Fibroblast of lung (primary cell): Measurements from ENCODE around the gene FETUB. TPM values are rescaled to one million over a fixed set of nuclear protein-coding genes. Genes with fewer than 3 reads are reported as not detected.

ENCODE experiments used
- DNase-seq, 2 donors: peaks; one replicate each; pipeline versions ENCODE4 v3.0.0 to v3.0.0-alpha.2; 2010; ENCODE audit warnings: low read depth in 2 of 2
- H2AFZ ChIP-seq: 2 replicates; pipeline ENCODE4 v1.5.1; 2012; ENCODE audit warnings: low read length, control low read depth, inconsistent platforms
- H3K27ac ChIP-seq: 2 replicates; pipeline ENCODE4 v1.5.1; 2011; ENCODE audit warnings: low read length, control low read depth; ENCODE audit not compliant: insufficient read depth
- H3K27me3 ChIP-seq: 2 replicates; pipeline ENCODE4 v1.5.1; 2011; ENCODE audit warnings: mild to moderate bottlenecking, low read length; ENCODE audit not compliant: control insufficient read depth, insufficient read depth
- H3K36me3 ChIP-seq: 2 replicates; pipeline ENCODE4 v1.5.1; 2011; ENCODE audit warnings: low read length; ENCODE audit not compliant: control insufficient read depth, insufficient read depth
- H3K4me1 ChIP-seq: 2 replicates; pipeline ENCODE4 v1.5.1; 2011; ENCODE audit warnings: low read length; ENCODE audit not compliant: control insufficient read depth, insufficient read depth; ENCODE audit errors: extremely low read depth
- H3K4me2 ChIP-seq: 2 replicates; pipeline ENCODE4 v1.5.1; 2011; ENCODE audit warnings: low read length, control low read depth; ENCODE audit not compliant: insufficient read depth; ENCODE audit errors: extremely low read depth
- H3K4me3 ChIP-seq, 4 experiments: fragments of 200-600 bp in 1 of 4; sonication (generic) in 1 of 4; replicated peaks in 1 of 4; 2 replicates each; pipeline ENCODE4 v1.5.1; 2011 to 2016; ENCODE audit warnings: low read length in 4 of 4, low read depth in 3 of 4, mild to moderate bottlenecking in 3 of 4, control low read depth in 2 of 4, inconsistent platforms in 1 of 4, mixed read lengths in 1 of 4; ENCODE audit not compliant: insufficient read depth in 1 of 4; ENCODE audit errors: control extremely low read depth in 1 of 4
- H3K79me2 ChIP-seq: 2 replicates; pipeline ENCODE4 v1.5.1; 2012; ENCODE audit warnings: mild to moderate bottlenecking, low read length, inconsistent platforms; ENCODE audit not compliant: control insufficient read depth, insufficient read depth
- H3K9ac ChIP-seq: 2 replicates; pipeline ENCODE4 v1.5.1; 2011; ENCODE audit warnings: mild to moderate bottlenecking, low read length, control low read depth; ENCODE audit not compliant: insufficient read depth
- H3K9me3 ChIP-seq: 2 replicates; pipeline ENCODE4 v1.5.1; 2012; ENCODE audit warnings: low read depth, low read length; ENCODE audit not compliant: control insufficient read depth, insufficient read depth
- H4K20me1 ChIP-seq: 2 replicates; pipeline ENCODE4 v1.5.1; 2011; ENCODE audit warnings: low read length; ENCODE audit not compliant: control insufficient read depth, insufficient read depth; ENCODE audit errors: extremely low read depth
- CTCF ChIP-seq, 2 donors: IDR thresholded peaks in 1 of 2; conservative IDR thresholded peaks in 1 of 2; 1 replicate in 1 of 2; 2 replicates in 1 of 2; pipeline ENCODE4 v1.5.1; 2011 to 2012; ENCODE audit warnings: low read length in 2 of 2, control low read depth in 1 of 2, inconsistent platforms in 1 of 2, low read depth in 1 of 2, mild to moderate bottlenecking in 1 of 2
- EZH2 ChIP-seq: IDR thresholded peaks from 2 replicates; pipeline ENCODE4 v1.5.1; 2012; ENCODE audit warnings: low read length, control low read depth, mild to moderate bottlenecking; ENCODE audit errors: missing control alignments
- polyA plus RNA-seq, 2 donors: library from polyadenylated mRNA; depleted of rRNA in 1 of 2; stranded (reverse) in 1 of 2; unstranded in 1 of 2; fragments of >200 nt; gene quantifications; 2 replicates each; pipeline ENCODE4 v1.2.1, GENCODE V29; 2011 to 2012; ENCODE audit warnings: missing spikeins in 1 of 2
- total RNA-seq: library from RNA; depleted of rRNA; stranded (reverse); fragments of >200 nt; gene quantifications from 2 replicates; pipeline ENCODE4 v1.2.1, GENCODE V29; 2014

The FETUB gene
- total and polyA plus RNA-seq, 2 donors (not counting 1 experiment from before 2014, with no cell fraction given): not detected

DNA sequence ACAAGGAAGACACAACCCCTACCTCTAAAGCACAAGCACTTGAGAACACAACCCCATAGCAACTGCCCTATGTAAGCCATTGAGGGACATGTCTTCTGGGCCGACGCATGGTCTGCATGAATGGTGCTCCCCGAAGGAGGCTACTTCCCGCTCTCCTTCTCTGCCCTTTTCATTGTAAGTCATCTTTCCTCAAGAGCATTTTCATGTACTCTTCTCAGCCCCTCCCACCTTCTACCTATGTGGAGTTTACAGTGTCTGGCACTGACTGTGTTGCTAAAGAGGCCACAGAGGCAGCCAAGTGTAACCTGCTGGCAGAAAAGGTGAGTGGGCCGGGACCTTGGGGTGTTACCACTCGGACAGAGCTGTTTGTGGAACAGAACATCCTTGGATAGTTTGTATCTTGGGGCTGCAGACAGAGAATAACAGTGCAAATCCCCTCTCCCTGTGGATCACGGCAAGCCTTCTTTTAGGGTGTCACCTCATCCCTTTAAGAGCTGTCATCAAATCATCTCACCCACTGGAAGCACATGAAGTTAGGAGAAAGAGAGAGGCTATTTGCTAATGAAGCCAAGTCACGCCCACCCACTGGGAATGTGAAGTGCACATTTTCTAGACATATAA is 21.8 kb upstream of the FETUB start:
- Histone ChIP-seq H3K9ac (no peak overlapping the region), H2AFZ (no peak overlapping the region), H3K9me3 (no peaks in the 10 kb centered on the region), H3K27me3 (peaks cover 5% of the 10 kb centered on the region), H3K79me2 (no peaks in the 10 kb centered on the region), H3K4me3 (no peak overlapping the region), H3K36me3 (no peaks in the 10 kb centered on the region), H3K27ac (no peak overlapping the region), H4K20me1 (no peaks in the 10 kb centered on the region), H3K4me2 (no peak overlapping the region), H3K4me1 (no peaks in the 10 kb centered on the region)
- no peak for DNase-seq
- TF ChIP-seq EZH2 (no peak), CTCF (conservative IDR thresholded peaks at IDR 0.05 in 1 of 2, IDR thresholded peaks at IDR 0.05 in 1 of 2; ENCODE audit: low read depth in 1 of 2, low read length in 2 of 2) (no peak)

GRCh38 chr3:186619787-186620212 is 20.4 kb upstream of the FETUB start:
- Histone ChIP-seq H3K4me3 (no peak overlapping the region), H3K4me1 (no peaks in the 10 kb centered on the region), H3K9ac (no peak overlapping the region), H3K27ac (no peak overlapping the region), H3K36me3 (no peaks in the 10 kb centered on the region), H3K27me3 (peaks cover 3% of the 10 kb centered on the region), H2AFZ (no peak overlapping the region), H3K4me2 (no peak overlapping the region), H3K9me3 (no peaks in the 10 kb centered on the region), H4K20me1 (no peaks in the 10 kb centered on the region), H3K79me2 (no peaks in the 10 kb centered on the region)
- DNase-seq: no peak
- no peak for TF ChIP-seq CTCF (conservative IDR thresholded peaks at IDR 0.05 in 1 of 2, IDR thresholded peaks at IDR 0.05 in 1 of 2; ENCODE audit: low read depth in 1 of 2, low read length in 2 of 2)
- TF ChIP-seq EZH2: no peak

- H3K4me2 ChIP-seq: no peak overlapping the region
- peaks cover 5% of the 10 kb centered on the region for H3K27me3 ChIP-seq
- H3K36me3 ChIP-seq: no peaks in the 10 kb centered on the region
- no peak overlapping the region for H3K9ac ChIP-seq
- no peaks in the 10 kb centered on the region for H3K4me1 ChIP-seq
- no peak overlapping the region for H2AFZ ChIP-seq
- DNase-seq: no peak
- no peak overlapping the region for H3K4me3 ChIP-seq
- TF ChIP-seq EZH2 (no peak), CTCF (conservative IDR thresholded peaks at IDR 0.05 in 1 of 2, IDR thresholded peaks at IDR 0.05 in 1 of 2; ENCODE audit: low read depth in 1 of 2, low read length in 2 of 2) (no peak)
- H3K27ac ChIP-seq: no peak overlapping the region
- H3K9me3 ChIP-seq: no peaks in the 10 kb centered on the region
- no peaks in the 10 kb centered on the region for H3K79me2 ChIP-seq
- no peaks in the 10 kb centered on the region for H4K20me1 ChIP-seq
Observed at GRCh38 chr3:186620213-186621092, 19.7 kb upstream of the FETUB start.
